ENCODE measurements around the gene ZNF799.
"Not testable (repeated sequence)": the region's sequence is repeated elsewhere in the genome, so short reads cannot be mapped to it uniquely, and the experiment has no call there.

ZNF799 gene

DNA sequence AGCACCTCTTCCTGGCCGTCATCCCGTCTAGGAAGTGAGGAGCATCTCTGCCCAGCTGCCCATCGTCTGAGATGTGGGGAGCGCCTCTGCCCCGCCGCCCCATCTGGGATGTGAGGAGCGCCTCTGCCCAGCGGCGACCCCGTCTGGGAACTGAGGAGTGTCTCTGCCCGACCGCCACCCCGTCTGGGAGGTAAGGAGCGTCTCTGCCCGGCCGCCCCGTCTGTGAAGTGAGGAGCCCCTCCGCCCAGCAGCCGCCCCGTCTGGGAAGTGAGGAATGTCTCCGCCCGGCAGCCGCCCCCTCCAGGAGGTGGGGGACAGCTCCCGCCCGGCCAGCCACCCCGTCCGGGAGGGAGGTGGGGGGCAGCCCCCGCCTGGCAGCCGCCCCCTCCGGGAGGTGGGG is 38.8 kb downstream of the ZNF799 start:
- DNase-seq (ENCODE audit: low read depth): not testable (repeated sequence)

DNA sequence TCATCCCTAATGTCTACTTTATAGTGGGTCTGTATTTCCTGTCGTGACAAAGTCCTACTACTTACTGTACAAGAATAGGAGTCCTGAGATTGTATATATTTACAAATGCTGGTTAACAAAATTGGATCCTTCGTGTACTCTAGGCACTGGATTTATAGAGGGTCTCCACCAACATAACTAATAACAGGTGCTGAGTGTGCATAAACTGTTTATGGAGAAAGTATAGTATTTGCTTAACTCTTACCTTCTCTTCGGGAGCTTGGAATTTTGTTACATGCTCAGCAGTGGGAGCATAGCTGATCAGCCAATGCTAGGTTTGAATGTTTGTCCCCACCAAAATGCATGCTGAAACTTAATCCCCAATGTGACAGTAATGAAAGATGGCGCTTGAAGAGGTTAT is 47.7 kb downstream of the ZNF799 start:
- no peak for DNase-seq (ENCODE audit: low read depth)

DNA sequence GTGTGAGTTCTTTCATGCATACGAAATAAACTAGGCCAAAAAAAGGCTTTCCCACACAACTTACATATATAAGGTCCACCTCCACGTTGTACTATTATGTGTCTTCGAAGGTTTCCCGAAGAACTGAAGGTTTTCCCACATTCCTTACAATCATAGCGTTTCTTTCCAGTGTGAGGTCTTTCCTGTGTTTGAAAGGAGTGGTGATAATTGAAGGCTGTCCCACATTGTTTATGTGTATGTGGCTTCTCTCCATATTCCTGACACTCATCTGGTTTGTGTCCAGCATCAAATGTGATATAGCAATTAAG is 50.2 kb downstream of the ZNF799 start:
- no peak for DNase-seq (ENCODE audit: low read depth)

DNA sequence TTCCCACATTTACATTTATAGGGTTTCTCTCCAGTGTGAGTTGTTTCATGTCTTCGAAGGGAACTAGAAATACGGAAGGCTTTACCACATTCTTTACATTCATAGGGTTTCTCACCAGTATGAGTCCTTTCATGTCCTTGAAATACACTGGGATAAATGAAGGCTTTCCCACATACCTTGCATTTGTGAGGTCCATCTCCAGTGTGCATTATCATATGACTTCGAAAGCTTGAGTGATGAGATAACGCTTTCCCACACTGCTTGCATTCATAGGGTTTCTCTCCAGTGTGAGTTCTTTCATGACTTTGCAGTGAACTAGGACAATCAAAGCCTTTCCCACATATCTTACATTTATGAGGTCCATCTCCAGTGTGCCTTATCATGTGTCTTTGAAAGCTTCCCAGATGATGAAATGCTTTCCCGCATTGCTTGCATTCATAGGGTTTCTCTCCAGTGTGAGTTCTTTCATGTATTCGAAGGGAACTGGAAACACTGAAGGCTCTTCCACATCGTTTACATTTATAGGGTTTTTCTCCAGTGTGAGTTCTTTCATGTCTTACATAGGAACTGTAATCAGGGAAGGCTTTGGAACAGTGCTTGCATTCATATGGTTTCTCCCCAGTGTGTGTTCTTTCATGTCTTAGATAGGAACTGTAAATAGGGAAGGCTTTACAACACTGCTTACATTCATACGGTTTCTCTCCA is 50.7 kb downstream of the ZNF799 start:
- no peak for DNase-seq (ENCODE audit: low read depth)

DNA sequence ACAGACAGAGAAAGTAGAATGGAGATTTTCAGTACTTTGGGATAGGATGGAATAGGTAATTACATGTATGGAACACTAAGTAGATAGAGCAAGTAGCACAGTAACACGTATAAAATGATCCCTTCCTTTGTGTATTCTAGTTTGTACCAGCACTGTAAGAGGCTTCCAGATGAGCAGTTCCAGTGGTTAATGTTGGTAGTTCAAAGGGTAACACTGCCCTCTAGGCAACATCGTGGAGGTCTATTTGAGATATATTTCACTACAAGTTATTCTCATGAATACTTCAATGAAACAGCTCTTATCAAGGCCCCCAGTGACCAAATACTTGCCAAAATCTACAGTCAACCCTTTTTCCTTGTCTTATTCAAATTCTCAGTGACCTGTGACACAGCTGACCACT is 54.2 kb downstream of the ZNF799 start:
- no peak for DNase-seq (ENCODE audit: low read depth)

DNA sequence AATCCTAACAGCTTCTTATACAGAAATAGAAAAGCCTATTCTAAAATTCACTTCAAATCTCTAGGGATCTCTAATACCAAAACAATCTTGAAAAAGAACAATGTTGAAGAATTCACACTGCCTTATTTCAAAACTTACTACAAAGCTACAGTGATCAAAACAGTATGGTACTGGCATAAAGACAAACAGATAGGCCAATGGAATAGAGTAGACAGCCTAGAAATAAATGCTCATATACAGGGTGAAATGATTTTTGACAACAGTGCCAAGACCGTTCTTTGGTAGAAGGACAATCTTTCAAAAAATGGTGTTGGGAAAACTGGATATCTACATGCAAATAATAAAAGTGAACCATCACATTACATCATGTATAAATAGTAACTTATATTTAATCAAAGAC is 55.9 kb downstream of the ZNF799 start:
- no peak for DNase-seq (ENCODE audit: low read depth)

Data from fibroblast of gingiva (primary cell).